ENCODE results near the gene RFC4. TPM values are rescaled to one million over a fixed set of nuclear protein-coding genes. Genes with fewer than 3 reads are reported as not detected.

Gene RFC4
- total and polyA plus RNA-seq, 9 of the 15 experiments (the other 6 are each of a cell fraction or from before 2014, with no cell fraction given): 105 to 227 (median 180) TPM

DNA sequence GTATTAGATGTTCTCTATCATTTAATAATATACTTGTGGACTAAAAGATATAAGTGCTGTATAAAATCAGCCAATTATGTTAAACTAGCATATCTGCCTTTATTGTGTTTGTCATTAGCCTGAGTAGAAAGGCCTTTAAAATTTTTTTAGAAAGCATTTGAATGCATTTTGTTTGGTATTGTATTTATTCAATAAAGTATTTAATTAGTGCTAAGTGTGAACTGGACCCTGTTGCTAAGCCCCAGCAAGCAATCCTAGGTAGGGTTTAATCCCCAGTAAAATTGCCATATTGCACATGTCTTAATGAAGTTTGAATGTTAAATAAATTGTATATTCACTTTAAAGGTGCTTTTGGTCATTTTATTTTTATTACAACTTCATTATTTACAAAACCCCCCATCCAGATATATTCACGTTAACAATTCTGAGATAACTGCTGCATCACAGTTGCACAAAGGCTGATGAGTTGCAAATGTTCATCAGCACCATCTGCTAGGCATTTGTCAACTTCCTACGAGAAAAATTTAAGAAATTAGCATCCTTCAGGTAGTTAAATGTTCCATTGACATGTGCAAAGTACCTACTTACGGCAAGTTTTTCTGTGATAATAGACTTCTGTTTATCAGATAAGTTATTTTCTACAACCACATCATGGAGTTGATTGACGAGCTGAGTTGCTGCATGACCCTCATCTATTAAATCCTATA, 16.6 kb downstream of the RFC4 start (continued):
- TF ChIP-seq NELFE (IDR thresholded peaks at IDR 0.05; ENCODE audit: insufficient read depth, insufficient read length) (no peak), BRD4 (IDR thresholded peaks at IDR 0.05) (no peak), ZNF444 (CRISPR knock-in tag; IDR thresholded peaks at IDR 0.05) (no peak), GABPB2 (CRISPR knock-in tag; conservative IDR thresholded peaks at IDR 0.05) (no peak), KDM1A (IDR thresholded peaks at IDR 0.05) (no peak), TBL1XR1 (IDR thresholded peaks at IDR 0.05; ENCODE audit: low read length in 2 of 2) (no peak), BCOR (IDR thresholded peaks at IDR 0.05) (no peak), NFE2 (IDR thresholded peaks at IDR 0.05; ENCODE audit: low read depth) (0 out of 2 replicates have a peak, but pooled peaks have one; percentile 29), CCNT2 (IDR thresholded peaks at IDR 0.05; ENCODE audit: borderline replicate concordance, extremely low read depth, insufficient read length, low read depth, low read length) (peak; percentile 12), SMAD1 (IDR thresholded peaks at IDR 0.05; ENCODE audit: low read depth, low read length, partially characterized antibody) (peak; percentile 16), NR2C2 (CRISPR knock-in tag; IDR thresholded peaks at IDR 0.05) (no peak), NR2C2 (tag; IDR thresholded peaks at IDR 0.05) (no peak), ZNF717 (CRISPR knock-in tag; IDR thresholded peaks at IDR 0.05) (no peak), HMG20B (CRISPR knock-in tag; IDR thresholded peaks at IDR 0.05) (no peak), NCOA4 (IDR thresholded peaks at IDR 0.05; ENCODE audit: partially characterized antibody) (no peak), RBBP5 (IDR thresholded peaks at IDR 0.05; ENCODE audit: borderline replicate concordance, insufficient read depth, low read length, poor library complexity, severe bottlenecking) (no peak), POLR3A (IDR thresholded peaks at IDR 0.05; ENCODE audit: borderline replicate concordance, extremely low read depth, insufficient read depth, insufficient read length) (no peak), PML (IDR thresholded peaks at IDR 0.05; ENCODE audit: low read length) (peak; percentile 56; the same call in 1 of the 2 replicates), SAFB2 (IDR thresholded peaks at IDR 0.05; ENCODE audit: borderline replicate concordance, low read depth, low read length, severe bottlenecking) (no peak), POLR2H (tag; IDR thresholded peaks at IDR 0.05; ENCODE audit: low read depth) (peak; percentile 62), IRF2 (CRISPR knock-in tag; IDR thresholded peaks at IDR 0.05) (no peak), SMAD2 (IDR thresholded peaks at IDR 0.05; ENCODE audit: low read depth, low read length) (no peak), ZNF140 (CRISPR knock-in tag; IDR thresholded peaks at IDR 0.05) (no peak), DNMT1 (IDR thresholded peaks at IDR 0.05) (no peak), NFXL1 (CRISPR knock-in tag; IDR thresholded peaks at IDR 0.05) (peak; percentile 21; the same call in 1 of the 2 replicates), JUN (IDR thresholded peaks at IDR 0.05; ENCODE audit: borderline replicate concordance, low read depth, low read length) (no peak), JUN (CRISPR knock-in tag; IDR thresholded peaks at IDR 0.05; ENCODE audit: borderline replicate concordance) (no peak), ZNF644 (tag; IDR thresholded peaks at IDR 0.05; ENCODE audit: low read depth) (no peak)
- TF ChIP-seq, protein P1, sequence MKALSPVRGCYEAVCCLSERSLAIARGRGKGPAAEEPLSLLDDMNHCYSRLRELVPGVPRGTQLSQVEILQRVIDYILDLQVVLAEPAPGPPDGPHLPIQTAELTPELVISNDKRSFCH (CRISPR knock-in tag; IDR thresholded peaks at IDR 0.05): no peak
- TF ChIP-seq, protein P1 (tag; IDR thresholded peaks at IDR 0.05): no peak
- TF ChIP-seq, protein P2, sequence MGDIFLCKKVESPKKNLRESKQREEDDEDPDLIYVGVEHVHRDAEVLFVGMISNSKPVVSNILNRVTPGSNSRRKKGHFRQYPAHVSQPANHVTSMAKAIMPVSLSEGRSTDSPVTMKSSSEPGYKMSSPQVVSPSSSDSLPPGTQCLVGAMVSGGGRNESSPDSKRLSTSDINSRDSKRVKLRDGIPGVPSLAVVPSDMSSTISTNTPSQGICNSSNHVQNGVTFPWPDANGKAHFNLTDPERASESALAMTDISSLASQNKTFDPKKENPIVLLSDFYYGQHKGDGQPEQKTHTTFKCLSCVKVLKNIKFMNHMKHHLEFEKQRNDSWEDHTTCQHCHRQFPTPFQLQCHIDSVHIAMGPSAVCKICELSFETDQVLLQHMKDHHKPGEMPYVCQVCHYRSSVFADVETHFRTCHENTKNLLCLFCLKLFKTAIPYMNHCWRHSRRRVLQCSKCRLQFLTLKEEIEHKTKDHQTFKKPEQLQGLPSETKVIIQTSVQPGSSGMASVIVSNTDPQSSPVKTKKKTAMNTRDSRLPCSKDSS (IDR thresholded peaks at IDR 0.05; ENCODE audit: low read depth, partially characterized antibody): no peak

Data from K562 (cell line).